ENCODE measurements around the gene B3GALT5.
A peak's percentile ranks its signal among the peaks of the same experiment; 100 is the strongest.

B3GALT5 gene

DNA sequence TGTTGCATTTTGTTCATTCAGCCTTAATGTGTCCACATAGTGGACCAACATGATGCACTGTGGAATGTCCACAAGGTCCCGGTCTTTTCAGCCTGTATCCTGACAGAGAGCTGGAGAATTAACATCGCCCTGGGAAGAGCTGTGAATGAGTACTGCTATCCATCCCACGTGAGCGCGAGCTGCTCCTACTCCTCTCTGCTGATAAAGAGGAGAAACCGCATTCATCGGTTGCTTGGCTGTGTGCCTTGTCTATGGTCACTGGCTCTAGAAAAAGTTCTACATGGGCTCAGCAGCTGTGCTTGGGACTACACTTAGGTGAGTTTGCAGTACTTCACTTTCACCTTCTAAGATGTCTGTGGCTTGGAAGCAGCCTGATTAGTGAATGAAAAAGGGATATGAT lies 101.2 kb downstream of the B3GALT5 start:
- no peak for DNase-seq (ENCODE audit: low read depth)
- TF ChIP-seq, protein P1, sequence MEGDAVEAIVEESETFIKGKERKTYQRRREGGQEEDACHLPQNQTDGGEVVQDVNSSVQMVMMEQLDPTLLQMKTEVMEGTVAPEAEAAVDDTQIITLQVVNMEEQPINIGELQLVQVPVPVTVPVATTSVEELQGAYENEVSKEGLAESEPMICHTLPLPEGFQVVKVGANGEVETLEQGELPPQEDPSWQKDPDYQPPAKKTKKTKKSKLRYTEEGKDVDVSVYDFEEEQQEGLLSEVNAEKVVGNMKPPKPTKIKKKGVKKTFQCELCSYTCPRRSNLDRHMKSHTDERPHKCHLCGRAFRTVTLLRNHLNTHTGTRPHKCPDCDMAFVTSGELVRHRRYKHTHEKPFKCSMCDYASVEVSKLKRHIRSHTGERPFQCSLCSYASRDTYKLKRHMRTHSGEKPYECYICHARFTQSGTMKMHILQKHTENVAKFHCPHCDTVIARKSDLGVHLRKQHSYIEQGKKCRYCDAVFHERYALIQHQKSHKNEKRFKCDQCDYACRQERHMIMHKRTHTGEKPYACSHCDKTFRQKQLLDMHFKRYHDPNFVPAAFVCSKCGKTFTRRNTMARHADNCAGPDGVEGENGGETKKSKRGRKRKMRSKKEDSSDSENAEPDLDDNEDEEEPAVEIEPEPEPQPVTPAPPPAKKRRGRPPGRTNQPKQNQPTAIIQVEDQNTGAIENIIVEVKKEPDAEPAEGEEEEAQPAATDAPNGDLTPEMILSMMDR (IDR thresholded peaks at IDR 0.05; ENCODE audit: control insufficient read depth, extremely low read depth, insufficient read depth), result no peak
- no peak overlapping the region for H3K4me3 ChIP-seq (ENCODE audit: low read depth, low read length)

DNA sequence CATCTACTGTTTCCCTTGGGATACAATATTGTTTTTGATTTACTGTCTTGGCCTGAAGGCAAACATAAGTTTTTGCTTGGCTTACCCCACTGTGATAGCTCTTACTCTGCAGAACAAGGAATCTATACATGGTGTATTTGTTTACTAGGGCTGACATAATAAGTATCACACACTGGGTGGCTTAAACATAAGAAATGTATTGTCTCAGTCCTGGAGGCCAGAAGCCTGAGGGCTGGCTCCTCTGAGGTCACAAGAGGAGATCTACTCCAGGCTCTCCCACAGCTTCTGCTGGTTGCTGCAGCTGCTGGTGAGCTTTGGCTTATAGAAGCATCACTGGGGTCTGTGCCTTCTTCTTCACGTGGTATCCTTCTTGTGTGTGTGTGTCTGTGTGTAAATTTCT lies 101.6 kb downstream of the B3GALT5 start:
- H3K4me3 ChIP-seq (ENCODE audit: low read depth, low read length), result no peak overlapping the region
- DNase-seq (ENCODE audit: low read depth), result no peak
- TF ChIP-seq, protein P1 (IDR thresholded peaks at IDR 0.05; ENCODE audit: control insufficient read depth, extremely low read depth, insufficient read depth), result no peak

DNA sequence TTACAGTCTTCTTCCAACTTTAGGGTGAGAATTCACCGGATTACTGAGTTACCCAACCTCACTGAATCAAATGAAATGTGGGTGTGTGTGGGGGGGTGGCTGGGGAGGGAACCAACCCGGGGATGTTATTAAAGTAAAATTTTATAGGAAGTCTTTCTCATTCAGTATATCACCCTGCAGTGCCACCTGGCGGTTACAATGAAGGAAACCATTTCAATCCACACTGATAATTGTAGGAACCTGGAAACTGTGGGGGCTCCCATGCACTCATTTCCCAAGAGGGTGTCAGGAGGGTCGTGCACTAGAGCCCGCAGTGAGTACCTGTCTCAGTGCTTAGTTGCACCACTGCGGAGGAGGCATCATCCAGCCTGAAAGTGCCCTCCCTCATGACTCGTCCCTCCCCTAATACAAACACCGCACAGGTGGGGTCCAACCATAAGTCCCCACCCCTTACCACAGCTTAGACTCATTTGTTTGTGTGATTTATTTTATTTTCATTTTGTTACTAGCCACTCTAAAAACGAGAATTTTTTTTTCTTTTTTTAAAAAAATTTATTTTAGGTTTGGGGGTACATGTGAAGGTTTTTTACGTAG lies 103.2 kb downstream of the B3GALT5 start:
- DNase-seq (ENCODE audit: low read depth), result peak; percentile 10
- TF ChIP-seq, protein P1 (IDR thresholded peaks at IDR 0.05; ENCODE audit: control insufficient read depth, extremely low read depth, insufficient read depth), result peak; percentile 54

DNA sequence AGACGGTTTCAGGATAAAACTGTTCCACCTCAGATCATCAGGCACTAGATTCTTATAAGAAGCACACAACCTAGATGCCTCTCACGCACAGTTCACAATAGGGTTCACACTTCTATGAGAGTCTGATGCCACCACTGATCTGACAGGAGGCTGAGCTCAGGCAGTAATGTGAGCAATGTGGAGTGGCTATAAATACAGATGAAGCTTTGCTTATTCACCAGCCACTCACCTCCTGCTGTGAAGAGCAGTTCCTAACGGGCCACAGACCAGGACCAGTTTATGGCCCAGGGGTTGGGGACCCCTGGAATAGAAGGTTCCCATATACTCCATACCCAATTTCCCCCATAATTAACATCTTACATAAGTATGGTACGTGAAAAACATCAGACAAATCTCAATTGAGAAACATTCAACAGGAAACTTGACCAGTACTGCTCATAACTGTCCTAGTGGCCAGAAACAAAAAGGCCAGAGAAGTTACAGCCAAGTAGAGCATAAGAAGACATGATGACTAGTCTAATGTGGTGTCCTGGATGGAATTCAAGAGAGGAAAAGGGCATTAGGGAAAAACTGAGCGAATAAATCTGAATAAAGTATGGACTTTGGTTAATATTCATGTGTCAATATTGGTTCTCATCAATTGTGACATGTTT lies 107.5 kb downstream of the B3GALT5 start:
- no peak overlapping the region for H3K4me3 ChIP-seq (ENCODE audit: low read depth, low read length)
- TF ChIP-seq, protein P1 (IDR thresholded peaks at IDR 0.05; ENCODE audit: control insufficient read depth, extremely low read depth, insufficient read depth), result no peak
- no peak for DNase-seq (ENCODE audit: low read depth)

More for the DNA sequence above, 103.2 kb downstream of the B3GALT5 start:
- H3K4me3 ChIP-seq (ENCODE audit: low read depth, low read length), result no peak overlapping the region

DNA sequence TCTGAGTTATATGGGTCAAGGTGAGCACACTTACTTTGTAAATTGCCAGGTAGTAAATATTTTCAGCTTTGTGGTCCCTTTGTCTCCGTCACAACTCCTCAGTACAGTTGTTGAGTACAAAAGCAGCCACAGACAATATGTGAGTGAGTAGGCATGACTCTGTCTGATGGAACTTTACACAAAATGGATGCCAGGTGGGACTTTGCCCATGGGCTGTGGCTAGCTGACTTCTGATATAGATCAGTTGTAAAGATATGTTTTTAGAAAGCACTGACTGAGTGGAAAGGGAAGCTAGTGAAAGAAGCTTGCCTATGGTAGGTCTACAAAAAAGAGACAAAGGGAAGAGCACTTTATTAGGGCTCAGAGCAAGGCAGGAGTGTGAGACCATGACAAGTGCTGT lies 109.1 kb downstream of the B3GALT5 start:
- H3K4me3 ChIP-seq (ENCODE audit: low read depth, low read length), result no peak overlapping the region
- TF ChIP-seq, protein P1 (IDR thresholded peaks at IDR 0.05; ENCODE audit: control insufficient read depth, extremely low read depth, insufficient read depth), result no peak
- DNase-seq (ENCODE audit: low read depth), result no peak
